HG02840 (cell line): ENCODE results near the gene LOXL1.

ENCODE experiments used
- ATAC-seq: cut with Tn5 transposase; IDR thresholded peaks from one replicate; pipeline ENCODE4 v1.9.1; 2021; ENCODE audit warnings: mild to moderate bottlenecking, moderate library complexity, moderate number of reproducible peaks; ENCODE audit not compliant: unreplicated experiment, low FRiP score

The LOXL1 gene

GRCh38 chr15:73990250-73991005 lies 64.2 kb downstream of the LOXL1 start:
- ATAC-seq, result no peak

GRCh38 chr15:73991260-73991659 lies 65.0 kb downstream of the LOXL1 start:
- no peak for ATAC-seq

- peak; percentile 61 for ATAC-seq
Observed at GRCh38 chr15:73991726-73992593, 65.7 kb downstream of the LOXL1 start, which contains the start of gene STOML1. TSS of gene STOML1 (minus strand) at chr15:73992295. CDS start at chr15:73992223, 72 bp downstream.

- no peak for ATAC-seq
Observed at GRCh38 chr15:73992594-73992898, 66.3 kb downstream of the LOXL1 start.

GRCh38 chr15:73993211-73993994 lies 67.1 kb downstream of the LOXL1 start:
- no peak for ATAC-seq

GRCh38 chr15:73994413-73994883 lies 68.2 kb downstream of the LOXL1 start, which contains the start of gene PML:
TSS of gene PML (plus strand) at chr15:73994716. CDS start at chr15:73994813, 97 bp downstream.
- peak; percentile 66 for ATAC-seq

- no peak for ATAC-seq
Observed at GRCh38 chr15:73994912-73995622, 68.8 kb downstream of the LOXL1 start.

- no peak for ATAC-seq
Observed at GRCh38 chr15:73996267-73996666, 70.0 kb downstream of the LOXL1 start.

GRCh38 chr15:73996939-73997338 lies 70.7 kb downstream of the LOXL1 start:
- no peak for ATAC-seq

GRCh38 chr15:73997986-73998385 lies 71.7 kb downstream of the LOXL1 start:
- ATAC-seq, result no peak
